KBM-7 (cell line): ENCODE results near the gene DCLK3.
A peak's percentile ranks its signal among the peaks of the same experiment; 100 is the strongest.

ENCODE experiments used
- DNase-seq: peaks from one replicate; pipeline ENCODE4 v3.0.0-alpha.2; 2015
- in situ Hi-C: fragments of 300-500 bp; cut with MboI; formaldehyde crosslinking; loops from 2 replicates; pipeline ENCODE4 v1.14.3; 2020; ENCODE audit warnings: low sequenced_read_pairs, low pct_unique_long_range_greater_than_20kb, mixed read lengths

Gene DCLK3

GRCh38 chr3:36729204-36730056 is 34.9 kb downstream of the DCLK3 start:
- peak; percentile 59 for DNase-seq
- in situ Hi-C loops = no loop called here

- in situ Hi-C loops = no loop called here
- DNase-seq = no peak
These were observed 49.8 kb downstream of the DCLK3 start for GRCh38 chr3:36714343-36715086.

- in situ Hi-C loops = no loop called here
- no peak for DNase-seq
These were observed 50.4 kb downstream of the DCLK3 start for GRCh38 chr3:36713904-36714303.

- no peak for DNase-seq
- in situ Hi-C loops = no loop called here
These were observed 53.7 kb downstream of the DCLK3 start for GRCh38 chr3:36710606-36711005.

GRCh38 chr3:36709826-36710365 is 54.5 kb downstream of the DCLK3 start:
- in situ Hi-C loops = no loop called here
- no peak for DNase-seq

- no peak for DNase-seq
- in situ Hi-C loops = no loop called here
These were observed 55.1 kb downstream of the DCLK3 start for GRCh38 chr3:36709281-36709680.

GRCh38 chr3:36707623-36708409 is 56.5 kb downstream of the DCLK3 start:
- DNase-seq = peak; percentile 18
- in situ Hi-C loops = no loop called here

- in situ Hi-C loops = no loop called here
- DNase-seq = no peak
These were observed 59.3 kb downstream of the DCLK3 start for GRCh38 chr3:36705015-36705414.

GRCh38 chr3:36704280-36704679 is 60.1 kb downstream of the DCLK3 start:
- no peak for DNase-seq
- in situ Hi-C loops = no loop called here

GRCh38 chr3:36701249-36701572 is 63.1 kb downstream of the DCLK3 start:
- no peak for DNase-seq
- in situ Hi-C loops = no loop called here

GRCh38 chr3:36700537-36701248 is 63.7 kb downstream of the DCLK3 start:
- peak; percentile 73 for DNase-seq
- in situ Hi-C loops = no loop called here

- DNase-seq = no peak
- in situ Hi-C loops = loop anchor here (25.0 kb wide), 1 partner anchor 736 kb away; no protein-coding TSS in a partner anchor
These were observed 66.0 kb downstream of the DCLK3 start for GRCh38 chr3:36698314-36698713.

- in situ Hi-C loops = loop anchor here (25.0 kb wide), 1 partner anchor 735 kb away; no protein-coding TSS in a partner anchor
- DNase-seq = no peak
These were observed 66.9 kb downstream of the DCLK3 start for GRCh38 chr3:36697229-36698001.

GRCh38 chr3:36696799-36697198 is 67.6 kb downstream of the DCLK3 start:
- in situ Hi-C loops = loop anchor here (25.0 kb wide), 1 partner anchor 734 kb away; no protein-coding TSS in a partner anchor

GRCh38 chr3:36695769-36696137 is 68.6 kb downstream of the DCLK3 start:
- no peak for DNase-seq
- in situ Hi-C loops = loop anchor here (25.0 kb wide), 1 partner anchor 733 kb away; no protein-coding TSS in a partner anchor

More at GRCh38 chr3:36696799-36697198, 67.6 kb downstream of the DCLK3 start:
- DNase-seq = no peak

GRCh38 chr3:36695113-36695768 is 69.1 kb downstream of the DCLK3 start:
- in situ Hi-C loops = loop anchor here (25.0 kb wide), 1 partner anchor 733 kb away; no protein-coding TSS in a partner anchor
- DNase-seq = no peak

- in situ Hi-C loops = loop anchor here (25.0 kb wide), 1 partner anchor 731 kb away; no protein-coding TSS in a partner anchor
- no peak for DNase-seq
These were observed 70.7 kb downstream of the DCLK3 start for GRCh38 chr3:36693670-36694069.
